ENCODE data around the gene BRME1. TPM values are rescaled to one million over a fixed set of nuclear protein-coding genes. Genes with fewer than 3 reads are reported as not detected.

The BRME1 gene
- total and polyA plus RNA-seq, 2 of the 13 experiments (the other 11 are each of a cell fraction or from before 2014, with no cell fraction given) = 0.74 to 1.5 TPM

DNA sequence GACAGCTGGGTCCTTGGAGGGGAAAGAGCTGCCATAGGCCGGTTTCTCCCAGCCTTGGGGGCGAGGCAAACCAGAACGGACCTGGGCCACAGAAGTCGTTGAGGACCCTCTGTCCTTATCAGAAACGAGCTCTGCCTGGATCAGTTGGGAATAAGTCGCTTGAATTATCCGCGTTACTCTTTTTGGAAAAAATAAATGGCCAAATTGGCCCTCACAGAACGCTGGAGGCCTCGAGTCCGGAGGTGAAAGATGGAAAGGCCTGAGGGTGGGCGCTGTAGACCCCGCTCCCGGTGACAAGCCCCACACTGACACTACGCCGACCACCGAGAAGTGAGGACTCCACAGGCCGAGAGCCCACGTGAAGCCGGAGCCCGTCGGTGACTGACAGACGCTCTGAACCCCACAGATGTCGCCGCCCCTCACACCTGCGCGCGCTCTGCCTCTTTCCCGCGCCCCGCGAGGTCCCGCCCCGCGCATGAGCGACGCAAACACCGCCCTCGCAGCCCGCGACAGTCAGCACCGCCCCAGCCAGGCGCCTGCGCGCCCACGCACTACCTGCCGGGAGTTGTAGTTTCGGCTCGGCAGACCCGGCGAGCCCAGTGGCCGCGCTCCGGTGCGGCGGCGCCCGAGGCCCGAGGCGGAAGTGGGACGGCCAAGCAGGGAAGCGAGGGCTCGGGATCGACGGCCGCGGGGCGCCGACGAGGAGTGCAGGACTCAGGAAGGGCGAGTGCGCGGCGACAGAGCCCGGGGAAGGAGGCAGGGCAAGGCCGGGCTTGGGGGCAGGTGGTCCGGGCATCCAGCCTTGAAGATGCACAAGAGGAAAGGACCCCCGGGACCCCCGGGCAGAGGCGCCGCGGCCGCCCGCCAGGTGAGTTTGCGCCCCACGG lies at the start of gene BRME1, which contains the start of gene CC2D1A (continued):
- TF ChIP-seq ZNF704 (CRISPR knock-in tag; IDR thresholded peaks at IDR 0.05; ENCODE audit: borderline replicate concordance) (no peak), ZNF557 (CRISPR knock-in tag; IDR thresholded peaks at IDR 0.05) (0 out of 2 replicates have a peak, but pooled peaks have one; percentile 71), REXO4 (CRISPR knock-in tag; IDR thresholded peaks at IDR 0.05; ENCODE audit: borderline replicate concordance) (no peak), DPF2 (CRISPR knock-in tag; IDR thresholded peaks at IDR 0.05; ENCODE audit: borderline replicate concordance, low read depth) (no peak), GABPA (IDR thresholded peaks at IDR 0.05; ENCODE audit: low read depth, low read length) (no peak), GABPA (CRISPR knock-in tag; IDR thresholded peaks at IDR 0.05; ENCODE audit: low read depth) (0 out of 2 replicates have a peak, but pooled peaks have one; percentile 17), KDM2A (CRISPR knock-in tag; IDR thresholded peaks at IDR 0.05; ENCODE audit: borderline replicate concordance, low read depth) (peak; percentile 89), RAD51 (IDR thresholded peaks at IDR 0.05; ENCODE audit: borderline replicate concordance) (no peak), ARID4A (CRISPR knock-in tag; IDR thresholded peaks at IDR 0.05; ENCODE audit: borderline replicate concordance) (peak; percentile 87), RFX5 (IDR thresholded peaks at IDR 0.05; ENCODE audit: low read depth, low read length) (no peak), ZNF281 (CRISPR knock-in tag; IDR thresholded peaks at IDR 0.05; ENCODE audit: borderline replicate concordance) (peak; percentile 20; the same call in 1 of the 2 replicates), ZMYM3 (CRISPR knock-in tag; IDR thresholded peaks at IDR 0.05) (no peak), RCOR2 (CRISPR knock-in tag; IDR thresholded peaks at IDR 0.05) (no peak), NFYB (CRISPR knock-in tag; IDR thresholded peaks at IDR 0.05) (peak; percentile 62), FOSL2 (CRISPR knock-in tag; IDR thresholded peaks at IDR 0.05) (no peak), ZNF225 (CRISPR knock-in tag; IDR thresholded peaks at IDR 0.05) (peak; percentile 63), SOX5 (CRISPR knock-in tag; IDR thresholded peaks at IDR 0.05; ENCODE audit: borderline replicate concordance) (peak; percentile 59; the same call in 1 of the 2 replicates), TBX2 (CRISPR knock-in tag; IDR thresholded peaks at IDR 0.05; ENCODE audit: borderline replicate concordance) (peak; percentile 96), GATAD1 (CRISPR knock-in tag; IDR thresholded peaks at IDR 0.05) (peak; percentile 69; the same call in 1 of the 2 replicates)
- TF ChIP-seq, protein P1, sequence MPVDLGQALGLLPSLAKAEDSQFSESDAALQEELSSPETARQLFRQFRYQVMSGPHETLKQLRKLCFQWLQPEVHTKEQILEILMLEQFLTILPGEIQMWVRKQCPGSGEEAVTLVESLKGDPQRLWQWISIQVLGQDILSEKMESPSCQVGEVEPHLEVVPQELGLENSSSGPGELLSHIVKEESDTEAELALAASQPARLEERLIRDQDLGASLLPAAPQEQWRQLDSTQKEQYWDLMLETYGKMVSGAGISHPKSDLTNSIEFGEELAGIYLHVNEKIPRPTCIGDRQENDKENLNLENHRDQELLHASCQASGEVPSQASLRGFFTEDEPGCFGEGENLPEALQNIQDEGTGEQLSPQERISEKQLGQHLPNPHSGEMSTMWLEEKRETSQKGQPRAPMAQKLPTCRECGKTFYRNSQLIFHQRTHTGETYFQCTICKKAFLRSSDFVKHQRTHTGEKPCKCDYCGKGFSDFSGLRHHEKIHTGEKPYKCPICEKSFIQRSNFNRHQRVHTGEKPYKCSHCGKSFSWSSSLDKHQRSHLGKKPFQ (CRISPR knock-in tag; IDR thresholded peaks at IDR 0.05; ENCODE audit: insufficient replicate concordance) = peak; percentile 32
